ENCODE measurements around the gene LNP1. TPM values are rescaled to one million over a fixed set of nuclear protein-coding genes. Genes with fewer than 3 reads are reported as not detected.

The LNP1 gene
- total RNA-seq, 1 experiment from 2014 or later = 1.8 TPM

DNA sequence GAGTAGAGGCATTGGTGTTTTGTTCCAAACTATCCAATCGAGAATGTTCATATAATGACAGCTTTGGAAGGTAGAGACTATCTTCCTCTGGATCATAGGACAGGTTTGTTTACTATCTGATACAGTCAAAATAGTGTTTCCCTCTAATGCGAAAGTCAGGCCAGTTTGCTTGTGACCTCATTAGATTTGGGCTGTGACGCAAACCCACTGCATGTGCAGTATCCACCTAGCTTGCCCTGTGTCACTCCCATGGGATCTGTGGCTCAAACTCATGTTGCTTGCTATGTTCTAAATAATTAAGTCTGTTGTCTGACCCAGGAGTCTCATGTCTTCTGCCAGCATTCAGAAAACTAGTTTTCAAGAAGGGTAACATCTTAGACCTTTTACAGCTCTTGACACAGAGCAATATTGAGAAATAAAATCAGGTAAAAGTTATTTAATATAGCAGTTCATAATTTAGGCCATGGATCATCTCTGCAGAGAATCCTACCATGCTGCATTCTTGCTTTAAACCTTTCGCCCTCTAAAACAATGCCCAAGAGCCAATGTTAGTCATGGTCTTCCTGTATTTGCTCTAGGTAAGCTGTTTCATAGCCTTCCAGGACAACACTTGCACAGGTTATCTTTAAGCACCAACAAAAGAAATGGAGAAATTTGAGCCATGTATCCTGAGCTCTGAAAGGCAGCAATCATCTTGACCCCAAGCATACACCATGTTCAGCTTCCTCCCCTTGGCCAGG lies 40.4 kb upstream of the LNP1 start:
- BruUV-seq (replicated peaks) = no TSS peak
- no peaks in the 10 kb centered on the region for H3K27me3 ChIP-seq (ENCODE audit: control insufficient read depth, insufficient read depth, low read length)
- no peaks in the 10 kb centered on the region for H3K9me3 ChIP-seq (ENCODE audit: control insufficient read depth, insufficient read depth, low read depth, low read length)
- H3K36me3 ChIP-seq (ENCODE audit: control insufficient read depth, insufficient read depth, low read length) = peaks cover 24% of the 10 kb centered on the region
- TF ChIP-seq POLR2AphosphoS5 (IDR thresholded peaks at IDR 0.05; ENCODE audit: low read depth, low read length) (0 out of 2 replicates have a peak, but pooled peaks have one; percentile 20), TCF7L2 (IDR thresholded peaks at IDR 0.05; ENCODE audit: low read depth, low read length) (no peak), SIN3A (IDR thresholded peaks at IDR 0.05; ENCODE audit: borderline replicate concordance, insufficient read depth, low read depth, low read length) (no peak)
- TF ChIP-seq, protein P1, sequence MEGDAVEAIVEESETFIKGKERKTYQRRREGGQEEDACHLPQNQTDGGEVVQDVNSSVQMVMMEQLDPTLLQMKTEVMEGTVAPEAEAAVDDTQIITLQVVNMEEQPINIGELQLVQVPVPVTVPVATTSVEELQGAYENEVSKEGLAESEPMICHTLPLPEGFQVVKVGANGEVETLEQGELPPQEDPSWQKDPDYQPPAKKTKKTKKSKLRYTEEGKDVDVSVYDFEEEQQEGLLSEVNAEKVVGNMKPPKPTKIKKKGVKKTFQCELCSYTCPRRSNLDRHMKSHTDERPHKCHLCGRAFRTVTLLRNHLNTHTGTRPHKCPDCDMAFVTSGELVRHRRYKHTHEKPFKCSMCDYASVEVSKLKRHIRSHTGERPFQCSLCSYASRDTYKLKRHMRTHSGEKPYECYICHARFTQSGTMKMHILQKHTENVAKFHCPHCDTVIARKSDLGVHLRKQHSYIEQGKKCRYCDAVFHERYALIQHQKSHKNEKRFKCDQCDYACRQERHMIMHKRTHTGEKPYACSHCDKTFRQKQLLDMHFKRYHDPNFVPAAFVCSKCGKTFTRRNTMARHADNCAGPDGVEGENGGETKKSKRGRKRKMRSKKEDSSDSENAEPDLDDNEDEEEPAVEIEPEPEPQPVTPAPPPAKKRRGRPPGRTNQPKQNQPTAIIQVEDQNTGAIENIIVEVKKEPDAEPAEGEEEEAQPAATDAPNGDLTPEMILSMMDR (IDR thresholded peaks at IDR 0.05) = no peak
- TF ChIP-seq, protein P2, sequence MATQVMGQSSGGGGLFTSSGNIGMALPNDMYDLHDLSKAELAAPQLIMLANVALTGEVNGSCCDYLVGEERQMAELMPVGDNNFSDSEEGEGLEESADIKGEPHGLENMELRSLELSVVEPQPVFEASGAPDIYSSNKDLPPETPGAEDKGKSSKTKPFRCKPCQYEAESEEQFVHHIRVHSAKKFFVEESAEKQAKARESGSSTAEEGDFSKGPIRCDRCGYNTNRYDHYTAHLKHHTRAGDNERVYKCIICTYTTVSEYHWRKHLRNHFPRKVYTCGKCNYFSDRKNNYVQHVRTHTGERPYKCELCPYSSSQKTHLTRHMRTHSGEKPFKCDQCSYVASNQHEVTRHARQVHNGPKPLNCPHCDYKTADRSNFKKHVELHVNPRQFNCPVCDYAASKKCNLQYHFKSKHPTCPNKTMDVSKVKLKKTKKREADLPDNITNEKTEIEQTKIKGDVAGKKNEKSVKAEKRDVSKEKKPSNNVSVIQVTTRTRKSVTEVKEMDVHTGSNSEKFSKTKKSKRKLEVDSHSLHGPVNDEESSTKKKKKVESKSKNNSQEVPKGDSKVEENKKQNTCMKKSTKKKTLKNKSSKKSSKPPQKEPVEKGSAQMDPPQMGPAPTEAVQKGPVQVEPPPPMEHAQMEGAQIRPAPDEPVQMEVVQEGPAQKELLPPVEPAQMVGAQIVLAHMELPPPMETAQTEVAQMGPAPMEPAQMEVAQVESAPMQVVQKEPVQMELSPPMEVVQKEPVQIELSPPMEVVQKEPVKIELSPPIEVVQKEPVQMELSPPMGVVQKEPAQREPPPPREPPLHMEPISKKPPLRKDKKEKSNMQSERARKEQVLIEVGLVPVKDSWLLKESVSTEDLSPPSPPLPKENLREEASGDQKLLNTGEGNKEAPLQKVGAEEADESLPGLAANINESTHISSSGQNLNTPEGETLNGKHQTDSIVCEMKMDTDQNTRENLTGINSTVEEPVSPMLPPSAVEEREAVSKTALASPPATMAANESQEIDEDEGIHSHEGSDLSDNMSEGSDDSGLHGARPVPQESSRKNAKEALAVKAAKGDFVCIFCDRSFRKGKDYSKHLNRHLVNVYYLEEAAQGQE (IDR thresholded peaks at IDR 0.05; ENCODE audit: insufficient read depth in 1 of 2, low read depth in 2 of 2, low read length in 1 of 2) = no peak
- ChIA-PET POLR2A (no interaction called here), CTCF (no interaction called here)
- DNase-seq (ENCODE audit: low read depth, low spot score) (no peak), ATAC-seq (no peak)
- in situ Hi-C loops (cut with HindIII; ENCODE audit: low pct_unique_long_range_greater_than_20kb, low sequenced_read_pairs) = no loop called here
- no peak overlapping the region for H3K4me3 ChIP-seq (ENCODE audit: low read depth in 2 of 2, low read length in 2 of 2)
- no peak overlapping the region for H3K27ac ChIP-seq (ENCODE audit: low read length)
- intact Hi-C loops (cut with micrococcal nuclease; ENCODE audit: unreplicated experiment) = no loop called here
- no peaks in the 10 kb centered on the region for H3K4me1 ChIP-seq (ENCODE audit: control insufficient read depth, insufficient read depth, low read length)

DNA sequence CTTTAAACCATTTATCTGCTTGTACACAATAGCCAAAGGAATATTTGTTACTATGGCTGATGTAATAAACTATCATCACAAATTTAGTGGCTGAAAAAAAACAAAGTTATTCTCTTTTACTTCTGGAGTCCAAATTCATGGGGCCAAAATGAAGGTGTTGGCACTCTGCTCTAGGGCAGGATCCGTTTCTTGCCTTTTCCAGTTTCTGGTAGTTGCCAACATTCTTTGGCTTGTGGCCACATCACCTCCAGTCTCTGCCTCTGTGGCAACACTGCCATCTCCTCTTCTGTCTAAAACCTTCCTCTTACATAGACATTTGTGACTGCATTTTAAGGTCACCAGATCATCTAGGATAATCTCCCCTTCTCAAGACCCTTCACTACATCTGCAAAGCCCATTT lies 39.4 kb upstream of the LNP1 start:
- intact Hi-C loops (cut with micrococcal nuclease; ENCODE audit: unreplicated experiment) = no loop called here
- Histone ChIP-seq H3K27ac (ENCODE audit: low read length) (no peak overlapping the region), H3K4me3 (ENCODE audit: low read depth in 2 of 2, low read length in 2 of 2) (no peak overlapping the region), H3K4me1 (ENCODE audit: control insufficient read depth, insufficient read depth, low read length) (no peaks in the 10 kb centered on the region), H3K9me3 (ENCODE audit: control insufficient read depth, insufficient read depth, low read depth, low read length) (no peaks in the 10 kb centered on the region), H3K27me3 (ENCODE audit: control insufficient read depth, insufficient read depth, low read length) (no peaks in the 10 kb centered on the region), H3K36me3 (ENCODE audit: control insufficient read depth, insufficient read depth, low read length) (peaks cover 24% of the 10 kb centered on the region)
- DNase-seq (ENCODE audit: low read depth, low spot score) (no peak), ATAC-seq (no peak)
- no peak for TF ChIP-seq TCF7L2 (IDR thresholded peaks at IDR 0.05; ENCODE audit: low read depth, low read length)
- no peak for TF ChIP-seq POLR2AphosphoS5 (IDR thresholded peaks at IDR 0.05; ENCODE audit: low read depth, low read length)
- TF ChIP-seq, protein P2 (IDR thresholded peaks at IDR 0.05; ENCODE audit: insufficient read depth in 1 of 2, low read depth in 2 of 2, low read length in 1 of 2) = no peak
- no peak for TF ChIP-seq SIN3A (IDR thresholded peaks at IDR 0.05; ENCODE audit: borderline replicate concordance, insufficient read depth, low read depth, low read length)
- TF ChIP-seq, protein P1 (IDR thresholded peaks at IDR 0.05) = no peak
- no TSS peak for BruUV-seq (replicated peaks)
- in situ Hi-C loops (cut with HindIII; ENCODE audit: low pct_unique_long_range_greater_than_20kb, low sequenced_read_pairs) = no loop called here
- POLR2A ChIA-PET = no interaction called here
- CTCF ChIA-PET = no interaction called here
